ENCODE measurements around the gene QPCT.

The QPCT gene

DNA sequence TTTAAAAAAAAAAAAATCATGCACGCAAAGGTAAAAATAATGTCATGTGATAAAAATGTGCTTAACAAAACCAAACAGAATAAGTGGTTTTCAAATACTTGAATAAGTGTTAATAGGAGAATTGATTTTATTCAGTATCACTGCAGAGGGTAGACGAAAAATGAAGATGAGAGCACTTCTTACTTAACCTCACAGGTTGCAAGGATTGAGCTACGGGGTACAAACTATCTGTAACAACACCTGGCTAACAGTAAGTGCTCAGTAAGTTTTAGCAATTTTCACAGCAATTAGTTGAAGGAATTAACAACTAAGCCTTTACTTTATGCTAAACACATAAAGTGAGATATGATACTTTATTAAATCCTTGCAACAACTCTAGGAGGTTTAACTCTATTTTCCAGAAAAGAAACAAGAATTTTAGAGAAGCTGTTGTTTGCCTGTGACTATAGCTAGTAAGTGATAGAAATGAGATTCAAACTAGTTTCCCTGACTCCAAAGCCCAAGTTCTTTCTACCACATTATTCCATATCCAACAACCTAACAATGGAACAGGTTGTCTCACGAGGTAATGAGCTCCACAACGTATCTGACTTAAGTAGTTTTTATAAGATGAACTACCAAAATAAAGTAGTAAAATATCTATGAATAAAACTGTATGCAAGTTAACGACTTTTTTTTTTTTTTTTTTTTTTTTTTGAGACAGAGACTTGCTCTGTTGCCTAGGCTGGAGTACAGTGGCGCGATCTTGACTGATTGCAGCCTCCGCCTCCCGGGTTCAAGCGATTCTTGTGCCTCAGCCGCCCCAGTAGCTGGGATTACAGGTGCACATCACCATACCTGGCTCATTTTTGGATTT, 24.4 kb upstream of the QPCT start:
- Mint-ChIP-seq H3K4me3 (no peak overlapping the region), H3K27me3 (peaks cover 13% of the 10 kb centered on the region), H3K4me1 (peaks cover 31% of the 10 kb centered on the region), H3K27ac (peak overlapping the region; percentile 52), H3K36me3 (peaks cover 13% of the 10 kb centered on the region), H3K9me3 (no peaks in the 10 kb centered on the region)
- no peak for DNase-seq
- CTCF ChIA-PET = interaction anchor here (0.7 to 1.8 kb wide), 3 partner anchors 8 to 557 kb away, joined by 3 to 4 read pairs (median 4); no protein-coding TSS in a partner anchor

DNA sequence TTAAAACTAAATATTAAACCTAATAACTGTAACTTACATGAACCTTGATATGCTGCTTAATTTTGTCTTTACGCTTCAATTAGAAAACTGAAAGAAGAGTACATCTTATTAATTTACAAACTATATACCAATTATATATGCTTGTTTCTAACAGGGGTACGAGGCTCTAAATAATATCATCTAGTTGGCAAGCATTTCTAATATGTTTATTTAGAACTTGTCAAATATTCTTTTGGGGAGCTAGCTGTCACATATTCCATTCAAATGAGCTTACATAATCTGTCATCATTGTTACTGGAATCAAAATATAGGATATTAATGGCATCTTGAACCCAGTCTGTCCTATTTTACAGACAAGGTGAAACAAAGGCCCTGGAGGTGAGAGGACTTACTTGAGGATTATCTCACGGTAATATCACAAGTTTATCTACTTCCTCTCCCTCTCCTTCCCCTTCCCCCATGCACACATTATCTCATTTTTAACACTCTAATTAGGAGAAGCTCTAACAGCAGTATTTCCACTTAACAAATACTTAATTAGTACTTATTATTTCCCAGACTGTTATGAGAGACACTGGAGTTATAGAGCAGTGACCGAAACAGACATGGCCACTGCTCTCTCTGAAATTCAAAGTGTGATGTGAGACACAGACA, 23.3 kb upstream of the QPCT start:
- H3K36me3 Mint-ChIP-seq = peaks cover 13% of the 10 kb centered on the region
- H3K27me3 Mint-ChIP-seq = peaks cover 22% of the 10 kb centered on the region
- H3K27ac Mint-ChIP-seq = no peak overlapping the region
- no peak for DNase-seq
- no peak overlapping the region for H3K4me3 Mint-ChIP-seq
- H3K9me3 Mint-ChIP-seq = no peaks in the 10 kb centered on the region
- CTCF ChIA-PET = interaction anchor here (0.6 to 1.4 kb wide), 2 partner anchors 10 to 76 kb away, joined by 4 read pairs; no protein-coding TSS in a partner anchor
- H3K4me1 Mint-ChIP-seq = peaks cover 38% of the 10 kb centered on the region

DNA sequence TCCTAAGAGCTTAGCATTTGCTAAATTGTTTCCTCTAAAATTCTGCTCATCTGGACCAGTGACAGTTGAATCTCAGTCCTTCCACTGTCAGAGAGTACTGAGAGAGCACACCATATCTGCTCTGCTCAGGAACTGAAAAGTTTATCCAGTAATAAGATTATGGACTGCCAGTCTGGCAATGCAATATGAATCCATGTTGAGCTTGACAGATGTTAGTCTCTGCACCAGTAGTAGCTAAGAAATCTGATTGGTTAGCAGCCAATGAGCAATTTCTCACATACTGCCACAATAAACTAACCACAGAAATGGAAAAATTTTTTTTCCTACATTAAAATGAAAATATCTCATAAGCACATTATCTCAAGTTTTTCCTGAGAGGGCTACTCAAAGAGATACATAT, 22.1 kb upstream of the QPCT start:
- Mint-ChIP-seq H3K9me3 (no peaks in the 10 kb centered on the region), H3K27me3 (peaks cover 29% of the 10 kb centered on the region), H3K36me3 (peaks cover 12% of the 10 kb centered on the region), H3K4me3 (no peak overlapping the region), H3K4me1 (peaks cover 40% of the 10 kb centered on the region), H3K27ac (no peak overlapping the region)
- CTCF ChIA-PET = no interaction called here
- no peak for DNase-seq

DNA sequence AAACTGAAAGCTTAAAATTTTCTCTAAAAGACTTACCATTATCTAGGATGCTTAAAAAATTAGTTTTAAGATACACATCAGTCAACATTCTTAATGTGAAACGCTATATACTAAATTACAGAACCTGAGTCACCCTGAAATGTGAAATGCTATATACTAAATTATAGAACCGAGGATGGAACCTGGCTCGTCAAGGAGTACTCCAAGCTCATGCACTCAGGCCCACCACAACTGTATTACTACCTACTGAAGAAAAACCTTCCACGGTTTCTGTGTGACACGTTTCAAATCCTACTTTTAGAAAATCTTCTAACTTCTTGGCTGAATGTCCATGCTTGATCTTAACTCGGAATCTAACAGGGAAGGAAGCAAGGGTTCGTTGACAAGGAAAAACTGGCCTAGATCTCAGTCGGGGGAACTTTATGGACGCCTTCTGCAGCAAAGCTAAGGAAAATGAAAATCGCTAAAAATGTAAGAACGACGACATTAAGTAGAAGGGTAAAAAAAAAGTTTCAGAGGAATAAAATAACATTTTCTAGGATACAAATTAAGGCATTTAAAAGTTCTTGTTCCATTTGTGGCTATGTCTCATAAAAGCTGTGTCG, 21.2 kb upstream of the QPCT start:
- no peaks in the 10 kb centered on the region for H3K9me3 Mint-ChIP-seq
- CTCF ChIA-PET = interaction anchor here (1.0 kb wide), 1 partner anchor 544 kb away, joined by 3 read pairs; no protein-coding TSS in a partner anchor
- H3K27me3 Mint-ChIP-seq = peaks cover 35% of the 10 kb centered on the region
- H3K4me3 Mint-ChIP-seq = peak overlapping the region; percentile 94
- DNase-seq = no peak
- H3K4me1 Mint-ChIP-seq = peaks cover 35% of the 10 kb centered on the region
- peaks cover 9% of the 10 kb centered on the region for H3K36me3 Mint-ChIP-seq
- peak overlapping the region; percentile 80 for H3K27ac Mint-ChIP-seq

DNA sequence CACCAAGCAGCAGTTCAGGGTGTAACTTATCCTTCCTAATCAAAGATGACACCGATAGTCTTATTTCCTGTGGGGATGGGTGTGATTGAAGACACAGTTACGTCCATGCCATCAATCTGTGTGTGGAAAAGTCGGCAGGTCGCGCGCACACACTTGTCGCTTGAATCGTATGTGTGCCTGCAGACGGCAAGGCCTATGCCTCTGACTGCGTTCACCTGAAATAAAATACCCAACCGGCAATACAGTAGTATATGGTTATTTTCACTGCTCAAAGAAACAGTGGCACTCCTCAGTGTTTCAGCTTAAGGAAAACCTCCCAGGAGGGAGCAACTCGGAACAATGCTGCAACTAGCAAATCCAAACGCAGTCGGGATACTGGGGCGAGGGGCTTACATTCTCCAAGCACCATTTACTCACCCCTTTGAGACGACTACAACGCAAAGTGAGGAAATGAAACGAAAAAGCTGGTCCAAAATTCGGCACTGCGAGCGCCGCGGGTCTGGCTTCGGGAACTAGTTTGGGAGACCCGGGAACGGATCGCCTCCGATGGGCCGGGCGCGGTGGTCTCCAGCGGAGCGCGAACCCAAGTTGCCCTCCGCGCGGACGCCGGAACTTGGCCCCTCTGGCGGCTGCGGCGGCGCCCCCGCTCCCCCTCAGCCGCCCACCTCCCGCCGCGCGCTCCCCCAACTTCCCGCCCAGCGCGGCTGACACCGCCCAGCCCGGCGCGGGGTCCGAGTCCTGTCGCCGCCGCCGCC, 20.5 kb upstream of the QPCT start:
- CTCF ChIA-PET = interaction anchor here (1.0 kb wide), 1 partner anchor 543 kb away, joined by 3 read pairs; no protein-coding TSS in a partner anchor
- Mint-ChIP-seq H3K27ac (peak overlapping the region; percentile 80), H3K9me3 (no peaks in the 10 kb centered on the region), H3K4me1 (peaks cover 35% of the 10 kb centered on the region), H3K27me3 (peaks cover 38% of the 10 kb centered on the region), H3K4me3 (peak overlapping the region; percentile 94), H3K36me3 (peaks cover 9% of the 10 kb centered on the region)
- peak; percentile 47 for DNase-seq

DNA sequence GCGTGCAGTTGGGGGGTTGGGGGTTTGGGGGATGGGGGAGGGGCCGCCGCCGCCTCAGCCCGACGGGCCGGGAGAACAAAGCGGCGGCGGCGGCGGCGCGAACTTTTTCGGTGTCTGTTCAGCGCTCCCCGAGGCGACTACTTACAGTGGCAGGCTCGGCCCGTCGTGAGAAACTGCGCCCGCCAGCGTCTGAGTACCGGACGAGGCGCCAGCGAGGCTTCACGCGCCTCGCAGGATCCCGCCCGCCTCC, 20.0 kb upstream of the QPCT start:
- no peak overlapping the region for H3K27ac Mint-ChIP-seq
- H3K36me3 Mint-ChIP-seq = peaks cover 9% of the 10 kb centered on the region
- H3K4me1 Mint-ChIP-seq = peaks cover 35% of the 10 kb centered on the region
- H3K4me3 Mint-ChIP-seq = peak overlapping the region; percentile 94
- H3K27me3 Mint-ChIP-seq = peaks cover 38% of the 10 kb centered on the region
- H3K9me3 Mint-ChIP-seq = no peaks in the 10 kb centered on the region
- CTCF ChIA-PET = interaction anchor here (1.0 kb wide), 1 partner anchor 543 kb away, joined by 3 read pairs; no protein-coding TSS in a partner anchor
- DNase-seq = peak; percentile 80

DNA sequence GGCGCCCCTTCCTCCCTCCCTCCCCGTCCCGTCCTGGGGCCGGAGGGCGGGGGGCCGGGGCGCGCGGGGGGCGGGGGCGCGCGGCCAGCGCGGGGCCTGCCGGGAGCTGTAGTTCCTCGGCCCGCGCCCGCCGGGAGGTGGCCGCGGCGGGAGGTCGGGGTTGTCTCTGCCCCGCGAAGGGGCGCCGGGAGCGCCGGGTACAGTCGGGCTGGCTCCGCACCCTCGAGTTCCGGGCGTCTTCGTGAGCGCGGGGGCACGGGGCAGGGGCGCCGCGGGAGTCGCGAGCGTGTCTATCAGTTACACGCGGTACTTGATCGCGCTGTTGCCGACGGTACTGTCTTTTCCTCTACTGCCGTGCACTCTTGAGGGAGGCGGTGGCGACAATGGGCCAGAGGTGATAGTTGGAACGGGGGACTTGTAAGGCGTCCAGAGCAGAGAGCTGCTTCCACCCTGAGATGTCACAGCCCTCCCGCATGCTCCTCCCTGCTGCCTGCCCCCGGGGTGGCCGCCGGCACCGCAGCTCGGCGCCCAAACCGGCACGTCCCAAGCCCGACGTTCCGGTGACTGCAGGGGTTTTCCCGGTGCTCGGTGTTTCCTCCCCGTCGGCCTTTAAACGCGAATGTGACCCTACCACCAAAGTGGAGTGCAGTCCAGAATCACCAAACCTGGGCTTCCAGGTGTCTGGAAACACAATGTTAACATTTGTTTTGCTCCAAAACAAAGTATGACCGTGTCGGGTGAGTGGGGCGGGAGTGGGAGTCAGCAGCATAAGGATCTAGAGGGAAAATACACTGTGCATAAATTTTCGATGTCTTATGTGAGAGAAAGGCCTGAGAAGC, 19.4 kb upstream of the QPCT start, which contains the start of gene PRKD3:
Gene PRKD3 (minus strand): TSS at position 48 of the 839 bp plus-strand sequence. CDS start 8,309 bp downstream, outside the sequence.
- Mint-ChIP-seq H3K9me3 (no peaks in the 10 kb centered on the region), H3K27ac (peak within 1 kb of the TSS; percentile 80), H3K4me1 (peaks cover 35% of the 10 kb centered on the region), H3K36me3 (peaks cover 9% of the 10 kb centered on the region), H3K27me3 (peaks cover 42% of the 10 kb centered on the region), H3K4me3 (peak within 1 kb of the TSS; percentile 94)
- DNase-seq = peak; percentile 67
- CTCF ChIA-PET = no interaction called here

DNA sequence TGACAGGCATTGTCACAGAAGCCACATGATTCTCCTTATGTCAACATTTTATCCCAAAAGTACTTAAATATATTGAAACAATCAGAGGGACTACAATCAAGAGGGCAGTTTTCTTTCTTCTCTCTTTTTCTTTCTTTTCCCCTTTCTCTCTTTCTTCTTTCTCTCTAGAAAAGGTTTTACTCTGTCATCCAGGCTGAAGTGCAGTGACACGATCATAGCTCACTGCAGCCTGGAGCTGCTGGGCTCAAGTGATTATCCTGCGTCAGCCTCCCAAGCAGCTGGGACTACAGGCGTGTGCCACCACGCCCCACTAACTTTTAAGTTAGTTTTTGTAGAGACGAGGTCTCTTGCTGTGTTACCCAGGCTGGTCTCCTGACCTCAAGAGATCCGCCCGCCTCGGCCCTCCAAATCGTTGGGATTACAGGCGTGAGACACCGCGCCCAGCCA, 18.8 kb upstream of the QPCT start:
- peaks cover 9% of the 10 kb centered on the region for H3K36me3 Mint-ChIP-seq
- H3K4me1 Mint-ChIP-seq = peaks cover 35% of the 10 kb centered on the region
- no peaks in the 10 kb centered on the region for H3K9me3 Mint-ChIP-seq
- DNase-seq = no peak
- CTCF ChIA-PET = no interaction called here
- peak overlapping the region; percentile 81 for H3K4me3 Mint-ChIP-seq
- peaks cover 43% of the 10 kb centered on the region for H3K27me3 Mint-ChIP-seq
- peak overlapping the region; percentile 28 for H3K27ac Mint-ChIP-seq

DNA sequence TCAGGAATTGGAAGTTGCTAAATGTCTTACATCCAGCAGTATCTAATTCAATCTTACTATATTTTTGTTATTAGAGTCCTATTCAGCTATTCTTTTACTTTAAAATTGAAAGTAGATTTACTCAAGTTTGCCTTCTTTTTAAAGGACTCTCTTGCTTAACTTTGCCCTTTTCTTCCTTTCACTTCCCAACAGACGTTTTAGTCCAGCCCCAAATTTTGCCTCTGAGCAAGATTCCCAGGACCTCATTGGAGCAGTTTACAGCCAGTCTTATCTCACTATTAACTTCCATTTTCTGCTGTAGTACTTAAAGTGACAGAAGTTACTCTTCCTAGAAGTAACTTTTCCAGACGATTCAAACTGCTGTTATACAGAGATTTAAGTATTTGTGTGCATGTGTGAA, 18.1 kb upstream of the QPCT start:
- H3K27me3 Mint-ChIP-seq = peaks cover 45% of the 10 kb centered on the region
- DNase-seq = no peak
- H3K27ac Mint-ChIP-seq = no peak overlapping the region
- no peaks in the 10 kb centered on the region for H3K9me3 Mint-ChIP-seq
- CTCF ChIA-PET = no interaction called here
- H3K4me3 Mint-ChIP-seq = peak overlapping the region; percentile 35
- peaks cover 34% of the 10 kb centered on the region for H3K4me1 Mint-ChIP-seq
- peaks cover 9% of the 10 kb centered on the region for H3K36me3 Mint-ChIP-seq

DNA sequence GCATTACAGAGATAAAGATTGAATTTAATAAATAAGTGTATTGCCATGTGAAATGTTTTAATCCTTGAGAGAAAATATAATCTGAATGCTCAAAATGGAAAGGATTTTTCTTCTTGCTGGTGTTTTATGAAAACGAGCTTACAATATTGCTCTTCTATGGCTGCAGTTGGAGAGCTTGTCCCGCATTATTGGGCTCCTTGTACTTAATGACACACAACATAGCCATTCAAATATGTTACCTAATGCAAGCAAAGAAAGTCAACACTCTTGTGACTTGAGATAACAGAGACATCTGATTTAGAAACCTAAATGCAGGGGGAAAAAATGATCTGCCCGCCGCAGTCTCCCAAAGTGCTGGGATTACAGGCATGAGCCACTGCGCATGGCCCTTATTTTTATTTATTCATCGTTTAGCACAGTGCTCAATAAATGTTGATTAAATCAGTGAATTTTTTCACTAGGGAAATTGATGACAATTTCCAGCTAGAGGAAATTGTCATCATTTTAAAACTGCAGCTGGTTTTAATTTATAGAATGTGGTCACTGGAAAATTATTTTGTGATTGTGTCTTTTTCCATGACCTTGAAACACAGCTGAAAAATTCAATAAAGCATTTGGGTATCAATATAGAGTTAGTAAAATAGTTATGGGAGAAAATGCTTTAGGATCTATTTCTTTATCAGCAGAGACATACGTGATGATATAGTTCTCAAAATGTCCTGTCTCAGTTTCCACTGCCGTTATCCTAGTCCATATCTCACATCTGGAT, 17.4 kb upstream of the QPCT start:
- Mint-ChIP-seq H3K4me1 (peaks cover 27% of the 10 kb centered on the region), H3K4me3 (no peak overlapping the region), H3K9me3 (no peaks in the 10 kb centered on the region), H3K27ac (no peak overlapping the region), H3K27me3 (peaks cover 51% of the 10 kb centered on the region), H3K36me3 (peaks cover 9% of the 10 kb centered on the region)
- DNase-seq = no peak
- CTCF ChIA-PET = no interaction called here

DNA sequence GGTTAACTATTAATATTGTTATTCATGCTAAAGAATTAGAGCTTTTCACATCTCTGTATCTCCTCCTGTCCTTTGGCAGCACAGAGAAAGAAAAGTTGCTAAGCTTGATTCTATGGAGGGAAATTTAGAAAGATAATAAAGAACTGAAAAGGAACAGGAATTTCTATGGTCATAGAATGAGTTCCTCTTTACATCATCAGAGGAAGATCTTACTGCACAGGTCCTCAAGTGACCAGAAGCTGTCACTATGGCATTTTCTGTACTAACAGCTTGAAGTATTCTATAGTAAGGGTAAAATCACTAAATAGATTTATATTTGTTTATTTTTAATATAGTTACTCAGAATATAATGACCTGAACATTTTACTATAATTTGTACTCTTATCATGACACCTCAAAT, 13.7 kb upstream of the QPCT start:
- no peak overlapping the region for H3K4me3 Mint-ChIP-seq
- no peak for DNase-seq
- no peaks in the 10 kb centered on the region for H3K36me3 Mint-ChIP-seq
- no peaks in the 10 kb centered on the region for H3K9me3 Mint-ChIP-seq
- CTCF ChIA-PET = interaction anchor here (1.2 kb wide), 1 partner anchor 18 kb away, joined by 4 read pairs; no protein-coding TSS in a partner anchor
- H3K4me1 Mint-ChIP-seq = peaks cover 4% of the 10 kb centered on the region
- H3K27ac Mint-ChIP-seq = no peak overlapping the region
- peaks cover 48% of the 10 kb centered on the region for H3K27me3 Mint-ChIP-seq

DNA sequence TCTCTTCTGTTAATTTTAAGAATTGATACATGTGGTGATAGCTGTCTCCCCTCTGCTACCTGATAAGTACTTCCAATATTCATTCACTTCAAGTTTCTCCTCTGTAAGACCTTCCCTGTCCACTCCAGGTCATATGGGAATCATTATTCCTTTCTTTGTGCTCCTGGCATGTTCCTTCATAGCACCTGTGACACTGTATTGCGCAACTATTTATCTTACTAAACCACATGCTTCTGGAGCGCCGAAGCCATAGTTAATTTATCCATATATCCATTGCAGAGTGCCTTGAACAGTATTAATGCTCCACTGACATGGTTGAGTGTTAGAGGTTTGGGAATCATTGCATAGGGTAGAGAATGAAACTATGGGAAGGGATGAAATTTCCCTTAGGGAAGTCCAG, 11.9 kb upstream of the QPCT start:
- Mint-ChIP-seq H3K27ac (no peak overlapping the region), H3K27me3 (peaks cover 40% of the 10 kb centered on the region), H3K36me3 (no peaks in the 10 kb centered on the region), H3K4me3 (no peak overlapping the region), H3K4me1 (no peaks in the 10 kb centered on the region), H3K9me3 (no peaks in the 10 kb centered on the region)
- CTCF ChIA-PET = no interaction called here
- DNase-seq = no peak

DNA sequence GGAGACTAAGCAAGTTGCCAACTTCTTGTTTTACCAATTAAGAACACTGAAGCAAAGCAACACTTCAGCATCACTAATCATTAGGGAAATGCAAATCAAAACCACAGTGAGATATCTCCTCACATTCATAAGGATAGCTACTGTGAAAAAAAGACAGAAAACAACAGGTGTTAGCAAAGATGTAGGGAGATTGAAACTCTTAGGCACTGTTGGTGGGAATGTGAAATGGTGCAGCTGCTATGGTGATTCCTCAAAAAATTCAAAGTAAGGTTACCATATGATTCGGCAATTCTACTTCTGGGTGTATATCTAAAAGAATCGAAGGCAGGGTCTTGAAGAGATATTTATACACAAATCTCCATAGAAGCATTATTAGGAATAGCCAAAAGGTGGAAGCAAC, 11.2 kb upstream of the QPCT start:
- Mint-ChIP-seq H3K4me3 (no peak overlapping the region), H3K27me3 (peaks cover 43% of the 10 kb centered on the region), H3K27ac (no peak overlapping the region), H3K36me3 (no peaks in the 10 kb centered on the region), H3K9me3 (no peaks in the 10 kb centered on the region), H3K4me1 (no peaks in the 10 kb centered on the region)
- CTCF ChIA-PET = no interaction called here
- DNase-seq = no peak

Data from activated naive CD4-positive, alpha-beta T cell treated with anti-CD3 and anti-CD28 coated beads, Interleukin-2, amount 10 ng/mL, durations not matched to agents 7 days and 5 days (primary cell).